Fibroblast of lung (primary cell): ENCODE data around the gene NPM3. TPM values are rescaled to one million over a fixed set of nuclear protein-coding genes. Genes with fewer than 3 reads are reported as not detected.

Experiments
- DNase-seq, 2 donors: peaks; one replicate each; pipeline versions ENCODE4 v3.0.0 to v3.0.0-alpha.2; 2010; ENCODE audit warnings: low read depth in 2 of 2
- H2AFZ ChIP-seq: 2 replicates; pipeline ENCODE4 v1.5.1; 2012; ENCODE audit warnings: low read length, control low read depth, inconsistent platforms
- H3K27ac ChIP-seq: 2 replicates; pipeline ENCODE4 v1.5.1; 2011; ENCODE audit warnings: low read length, control low read depth; ENCODE audit not compliant: insufficient read depth
- H3K27me3 ChIP-seq: 2 replicates; pipeline ENCODE4 v1.5.1; 2011; ENCODE audit warnings: mild to moderate bottlenecking, low read length; ENCODE audit not compliant: control insufficient read depth, insufficient read depth
- H3K36me3 ChIP-seq: 2 replicates; pipeline ENCODE4 v1.5.1; 2011; ENCODE audit warnings: low read length; ENCODE audit not compliant: control insufficient read depth, insufficient read depth
- H3K4me1 ChIP-seq: 2 replicates; pipeline ENCODE4 v1.5.1; 2011; ENCODE audit warnings: low read length; ENCODE audit not compliant: control insufficient read depth, insufficient read depth; ENCODE audit errors: extremely low read depth
- H3K4me2 ChIP-seq: 2 replicates; pipeline ENCODE4 v1.5.1; 2011; ENCODE audit warnings: low read length, control low read depth; ENCODE audit not compliant: insufficient read depth; ENCODE audit errors: extremely low read depth
- H3K4me3 ChIP-seq, 4 experiments: fragments of 200-600 bp in 1 of 4; sonication (generic) in 1 of 4; replicated peaks in 1 of 4; 2 replicates each; pipeline ENCODE4 v1.5.1; 2011 to 2016; ENCODE audit warnings: low read length in 4 of 4, low read depth in 3 of 4, mild to moderate bottlenecking in 3 of 4, control low read depth in 2 of 4, inconsistent platforms in 1 of 4, mixed read lengths in 1 of 4; ENCODE audit not compliant: insufficient read depth in 1 of 4; ENCODE audit errors: control extremely low read depth in 1 of 4
- H3K79me2 ChIP-seq: 2 replicates; pipeline ENCODE4 v1.5.1; 2012; ENCODE audit warnings: mild to moderate bottlenecking, low read length, inconsistent platforms; ENCODE audit not compliant: control insufficient read depth, insufficient read depth
- H3K9ac ChIP-seq: 2 replicates; pipeline ENCODE4 v1.5.1; 2011; ENCODE audit warnings: mild to moderate bottlenecking, low read length, control low read depth; ENCODE audit not compliant: insufficient read depth
- H3K9me3 ChIP-seq: 2 replicates; pipeline ENCODE4 v1.5.1; 2012; ENCODE audit warnings: low read depth, low read length; ENCODE audit not compliant: control insufficient read depth, insufficient read depth
- H4K20me1 ChIP-seq: 2 replicates; pipeline ENCODE4 v1.5.1; 2011; ENCODE audit warnings: low read length; ENCODE audit not compliant: control insufficient read depth, insufficient read depth; ENCODE audit errors: extremely low read depth
- CTCF ChIP-seq, 2 donors: IDR thresholded peaks in 1 of 2; conservative IDR thresholded peaks in 1 of 2; 1 replicate in 1 of 2; 2 replicates in 1 of 2; pipeline ENCODE4 v1.5.1; 2011 to 2012; ENCODE audit warnings: low read length in 2 of 2, control low read depth in 1 of 2, inconsistent platforms in 1 of 2, low read depth in 1 of 2, mild to moderate bottlenecking in 1 of 2
- EZH2 ChIP-seq: IDR thresholded peaks from 2 replicates; pipeline ENCODE4 v1.5.1; 2012; ENCODE audit warnings: low read length, control low read depth, mild to moderate bottlenecking; ENCODE audit errors: missing control alignments
- polyA plus RNA-seq, 2 donors: library from polyadenylated mRNA; depleted of rRNA in 1 of 2; stranded (reverse) in 1 of 2; unstranded in 1 of 2; fragments of >200 nt; gene quantifications; 2 replicates each; pipeline ENCODE4 v1.2.1, GENCODE V29; 2011 to 2012; ENCODE audit warnings: missing spikeins in 1 of 2
- total RNA-seq: library from RNA; depleted of rRNA; stranded (reverse); fragments of >200 nt; gene quantifications from 2 replicates; pipeline ENCODE4 v1.2.1, GENCODE V29; 2014

NPM3 gene
- total and polyA plus RNA-seq, 2 donors (not counting 1 experiment from before 2014, with no cell fraction given): 29.1 to 80.8 TPM

- Histone ChIP-seq H3K36me3 (no peaks in the 10 kb centered on the region), H2AFZ (no peak overlapping the region), H3K27ac (no peak overlapping the region), H4K20me1 (no peaks in the 10 kb centered on the region), H3K27me3 (no peaks in the 10 kb centered on the region), H3K4me2 (no peak overlapping the region), H3K9me3 (no peaks in the 10 kb centered on the region), H3K4me1 (peaks cover 8% of the 10 kb centered on the region), H3K4me3 (no peak overlapping the region), H3K9ac (no peak overlapping the region), H3K79me2 (no peaks in the 10 kb centered on the region)
- no peak for DNase-seq
- no peak for TF ChIP-seq EZH2
- no peak for TF ChIP-seq CTCF (conservative IDR thresholded peaks at IDR 0.05 in 1 of 2, IDR thresholded peaks at IDR 0.05 in 1 of 2; ENCODE audit: low read depth in 1 of 2, low read length in 2 of 2)
Measured at GRCh38 chr10:101828766-101829551, 45.7 kb upstream of the NPM3 start.

GRCh38 chr10:101827919-101828600 is 44.8 kb upstream of the NPM3 start:
- H4K20me1 ChIP-seq: no peaks in the 10 kb centered on the region

More at GRCh38 chr10:101827919-101828600, 44.8 kb upstream of the NPM3 start:
- Histone ChIP-seq H3K4me1 (peaks cover 8% of the 10 kb centered on the region), H2AFZ (no peak overlapping the region), H3K27me3 (no peaks in the 10 kb centered on the region), H3K79me2 (no peaks in the 10 kb centered on the region), H3K27ac (no peak overlapping the region), H3K9me3 (no peaks in the 10 kb centered on the region), H3K9ac (no peak overlapping the region), H3K4me3 (no peak overlapping the region), H3K36me3 (no peaks in the 10 kb centered on the region), H3K4me2 (no peak overlapping the region)
- TF ChIP-seq EZH2 (no peak), CTCF (conservative IDR thresholded peaks at IDR 0.05 in 1 of 2, IDR thresholded peaks at IDR 0.05 in 1 of 2; ENCODE audit: low read depth in 1 of 2, low read length in 2 of 2) (no peak)
- DNase-seq: no peak
